Measurements from ENCODE around the gene PRKAG2.
"Not testable (repeated sequence)": the region's sequence is repeated elsewhere in the genome, so short reads cannot be mapped to it uniquely, and the experiment has no call there.

The PRKAG2 gene

GRCh38 chr7:151832656-151833055, 44.3 kb downstream of the PRKAG2 start:
- H3K27ac ChIP-seq: no peak overlapping the region
- TF ChIP-seq CTCF (conservative IDR thresholded peaks at IDR 0.05): no peak

GRCh38 chr7:151832138-151832537, 44.8 kb downstream of the PRKAG2 start:
- no peak overlapping the region for H3K27ac ChIP-seq
- no peak for TF ChIP-seq CTCF (conservative IDR thresholded peaks at IDR 0.05)

- TF ChIP-seq CTCF (conservative IDR thresholded peaks at IDR 0.05): no peak
- H3K27ac ChIP-seq: no peak overlapping the region
These were observed 45.3 kb downstream of the PRKAG2 start for GRCh38 chr7:151831606-151832005.

GRCh38 chr7:151830121-151830830, 46.6 kb downstream of the PRKAG2 start:
- no peak for TF ChIP-seq CTCF (conservative IDR thresholded peaks at IDR 0.05)
- no peak overlapping the region for H3K27ac ChIP-seq

- no peak for TF ChIP-seq CTCF (conservative IDR thresholded peaks at IDR 0.05)
These were observed 47.2 kb downstream of the PRKAG2 start for GRCh38 chr7:151829707-151830106.

GRCh38 chr7:151827620-151828019, 49.3 kb downstream of the PRKAG2 start:
- no peak overlapping the region for H3K27ac ChIP-seq
- no peak for TF ChIP-seq CTCF (conservative IDR thresholded peaks at IDR 0.05)

More at GRCh38 chr7:151829707-151830106, 47.2 kb downstream of the PRKAG2 start:
- no peak overlapping the region for H3K27ac ChIP-seq

GRCh38 chr7:151826316-151826715, 50.6 kb downstream of the PRKAG2 start:
- not testable (repeated sequence) for H3K27ac ChIP-seq

GRCh38 chr7:151825721-151826120, 51.2 kb downstream of the PRKAG2 start:
- no peak overlapping the region for H3K27ac ChIP-seq
- TF ChIP-seq CTCF (conservative IDR thresholded peaks at IDR 0.05): no peak

Measured in VCaP (cell line).